H1 (cell line): Measurements from ENCODE around the gene MAP1B. TPM values are rescaled to one million over a fixed set of nuclear protein-coding genes. Genes with fewer than 3 reads are reported as not detected.

Source experiments
- PHF8 ChIP-seq: fragments of 200-600 bp; sonication (generic); conservative IDR thresholded peaks from 2 replicates; pipeline ENCODE4 v1.7.1; 2012; ENCODE audit warnings: low read depth, mild to moderate bottlenecking, inconsistent platforms, low read length, moderate library complexity
- YY1 ChIP-seq: IDR thresholded peaks from 2 replicates; pipeline ENCODE4 v1.6.1; 2011; ENCODE audit warnings: low read depth, mild to moderate bottlenecking, low read length
- polyA plus RNA-seq, 7 experiments: library from polyadenylated mRNA; depleted of rRNA in 3 of 7; stranded (reverse) in 5 of 7; unstranded in 2 of 7; fragments of >200 nt in 5 of 7; fragments of 200-250 nt in 2 of 7; gene quantifications; 1 replicate in 5 of 7; 2 replicates in 1 of 7; 4 replicates in 1 of 7; pipeline versions ENCODE4 v1.2.1 to v1.2.3, GENCODE V29; 2011 to 2013; ENCODE audit warnings: missing spikeins in 2 of 7, mixed read lengths in 2 of 7
- total RNA-seq: library from RNA; stranded (reverse); fragmentation: NEBNext Ultra II Directional; extraction: Animal tissue kit (Norgen Biotek cat#: 25700); gene quantifications from 2 replicates; pipeline ENCODE4 v1.2.1, GENCODE V29; 2021
- TF ChIP-seq, protein P1 (sequence below): fragments of 300-600 bp; sonication (generic); IDR thresholded peaks from 2 replicates; pipeline ENCODE4 v1.7.1; 2012; ENCODE audit warnings: low read length, moderate library complexity, mild to moderate bottlenecking, inconsistent platforms; ENCODE audit not compliant: insufficient replicate concordance

The MAP1B gene
- total and polyA plus RNA-seq, 2 of the 8 experiments (the other 6 are each of a cell fraction or from before 2014, with no cell fraction given) = 24.5 to 120 TPM

DNA sequence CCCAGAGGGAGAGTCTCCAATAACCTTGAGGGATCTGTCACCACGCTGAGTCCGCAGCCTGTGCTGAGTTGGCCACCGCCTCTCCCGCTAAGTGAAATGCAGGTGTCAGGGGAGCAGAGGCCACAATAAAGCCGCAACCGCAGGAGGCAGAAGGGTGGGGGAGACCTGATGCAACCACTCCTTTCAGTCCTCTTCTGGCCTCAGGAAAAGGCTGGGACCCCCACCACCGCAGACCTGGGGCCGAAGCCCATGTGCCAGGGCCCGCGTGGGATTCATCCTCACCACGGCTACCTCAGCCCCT is 576 bp downstream of the MAP1B start (continued):
- TF ChIP-seq, protein P1, sequence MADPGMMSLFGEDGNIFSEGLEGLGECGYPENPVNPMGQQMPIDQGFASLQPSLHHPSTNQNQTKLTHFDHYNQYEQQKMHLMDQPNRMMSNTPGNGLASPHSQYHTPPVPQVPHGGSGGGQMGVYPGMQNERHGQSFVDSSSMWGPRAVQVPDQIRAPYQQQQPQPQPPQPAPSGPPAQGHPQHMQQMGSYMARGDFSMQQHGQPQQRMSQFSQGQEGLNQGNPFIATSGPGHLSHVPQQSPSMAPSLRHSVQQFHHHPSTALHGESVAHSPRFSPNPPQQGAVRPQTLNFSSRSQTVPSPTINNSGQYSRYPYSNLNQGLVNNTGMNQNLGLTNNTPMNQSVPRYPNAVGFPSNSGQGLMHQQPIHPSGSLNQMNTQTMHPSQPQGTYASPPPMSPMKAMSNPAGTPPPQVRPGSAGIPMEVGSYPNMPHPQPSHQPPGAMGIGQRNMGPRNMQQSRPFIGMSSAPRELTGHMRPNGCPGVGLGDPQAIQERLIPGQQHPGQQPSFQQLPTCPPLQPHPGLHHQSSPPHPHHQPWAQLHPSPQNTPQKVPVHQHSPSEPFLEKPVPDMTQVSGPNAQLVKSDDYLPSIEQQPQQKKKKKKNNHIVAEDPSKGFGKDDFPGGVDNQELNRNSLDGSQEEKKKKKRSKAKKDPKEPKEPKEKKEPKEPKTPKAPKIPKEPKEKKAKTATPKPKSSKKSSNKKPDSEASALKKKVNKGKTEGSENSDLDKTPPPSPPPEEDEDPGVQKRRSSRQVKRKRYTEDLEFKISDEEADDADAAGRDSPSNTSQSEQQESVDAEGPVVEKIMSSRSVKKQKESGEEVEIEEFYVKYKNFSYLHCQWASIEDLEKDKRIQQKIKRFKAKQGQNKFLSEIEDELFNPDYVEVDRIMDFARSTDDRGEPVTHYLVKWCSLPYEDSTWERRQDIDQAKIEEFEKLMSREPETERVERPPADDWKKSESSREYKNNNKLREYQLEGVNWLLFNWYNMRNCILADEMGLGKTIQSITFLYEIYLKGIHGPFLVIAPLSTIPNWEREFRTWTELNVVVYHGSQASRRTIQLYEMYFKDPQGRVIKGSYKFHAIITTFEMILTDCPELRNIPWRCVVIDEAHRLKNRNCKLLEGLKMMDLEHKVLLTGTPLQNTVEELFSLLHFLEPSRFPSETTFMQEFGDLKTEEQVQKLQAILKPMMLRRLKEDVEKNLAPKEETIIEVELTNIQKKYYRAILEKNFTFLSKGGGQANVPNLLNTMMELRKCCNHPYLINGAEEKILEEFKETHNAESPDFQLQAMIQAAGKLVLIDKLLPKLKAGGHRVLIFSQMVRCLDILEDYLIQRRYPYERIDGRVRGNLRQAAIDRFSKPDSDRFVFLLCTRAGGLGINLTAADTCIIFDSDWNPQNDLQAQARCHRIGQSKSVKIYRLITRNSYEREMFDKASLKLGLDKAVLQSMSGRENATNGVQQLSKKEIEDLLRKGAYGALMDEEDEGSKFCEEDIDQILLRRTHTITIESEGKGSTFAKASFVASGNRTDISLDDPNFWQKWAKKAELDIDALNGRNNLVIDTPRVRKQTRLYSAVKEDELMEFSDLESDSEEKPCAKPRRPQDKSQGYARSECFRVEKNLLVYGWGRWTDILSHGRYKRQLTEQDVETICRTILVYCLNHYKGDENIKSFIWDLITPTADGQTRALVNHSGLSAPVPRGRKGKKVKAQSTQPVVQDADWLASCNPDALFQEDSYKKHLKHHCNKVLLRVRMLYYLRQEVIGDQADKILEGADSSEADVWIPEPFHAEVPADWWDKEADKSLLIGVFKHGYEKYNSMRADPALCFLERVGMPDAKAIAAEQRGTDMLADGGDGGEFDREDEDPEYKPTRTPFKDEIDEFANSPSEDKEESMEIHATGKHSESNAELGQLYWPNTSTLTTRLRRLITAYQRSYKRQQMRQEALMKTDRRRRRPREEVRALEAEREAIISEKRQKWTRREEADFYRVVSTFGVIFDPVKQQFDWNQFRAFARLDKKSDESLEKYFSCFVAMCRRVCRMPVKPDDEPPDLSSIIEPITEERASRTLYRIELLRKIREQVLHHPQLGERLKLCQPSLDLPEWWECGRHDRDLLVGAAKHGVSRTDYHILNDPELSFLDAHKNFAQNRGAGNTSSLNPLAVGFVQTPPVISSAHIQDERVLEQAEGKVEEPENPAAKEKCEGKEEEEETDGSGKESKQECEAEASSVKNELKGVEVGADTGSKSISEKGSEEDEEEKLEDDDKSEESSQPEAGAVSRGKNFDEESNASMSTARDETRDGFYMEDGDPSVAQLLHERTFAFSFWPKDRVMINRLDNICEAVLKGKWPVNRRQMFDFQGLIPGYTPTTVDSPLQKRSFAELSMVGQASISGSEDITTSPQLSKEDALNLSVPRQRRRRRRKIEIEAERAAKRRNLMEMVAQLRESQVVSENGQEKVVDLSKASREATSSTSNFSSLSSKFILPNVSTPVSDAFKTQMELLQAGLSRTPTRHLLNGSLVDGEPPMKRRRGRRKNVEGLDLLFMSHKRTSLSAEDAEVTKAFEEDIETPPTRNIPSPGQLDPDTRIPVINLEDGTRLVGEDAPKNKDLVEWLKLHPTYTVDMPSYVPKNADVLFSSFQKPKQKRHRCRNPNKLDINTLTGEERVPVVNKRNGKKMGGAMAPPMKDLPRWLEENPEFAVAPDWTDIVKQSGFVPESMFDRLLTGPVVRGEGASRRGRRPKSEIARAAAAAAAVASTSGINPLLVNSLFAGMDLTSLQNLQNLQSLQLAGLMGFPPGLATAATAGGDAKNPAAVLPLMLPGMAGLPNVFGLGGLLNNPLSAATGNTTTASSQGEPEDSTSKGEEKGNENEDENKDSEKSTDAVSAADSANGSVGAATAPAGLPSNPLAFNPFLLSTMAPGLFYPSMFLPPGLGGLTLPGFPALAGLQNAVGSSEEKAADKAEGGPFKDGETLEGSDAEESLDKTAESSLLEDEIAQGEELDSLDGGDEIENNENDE = no peak
- TF ChIP-seq PHF8 = no peak
- no peak for TF ChIP-seq YY1
